Measurements from ENCODE around the gene MEMO1.

GRCh38 chr2:31946838-31947237 is 64.0 kb downstream of the MEMO1 start:
- TF ChIP-seq, protein P1, sequence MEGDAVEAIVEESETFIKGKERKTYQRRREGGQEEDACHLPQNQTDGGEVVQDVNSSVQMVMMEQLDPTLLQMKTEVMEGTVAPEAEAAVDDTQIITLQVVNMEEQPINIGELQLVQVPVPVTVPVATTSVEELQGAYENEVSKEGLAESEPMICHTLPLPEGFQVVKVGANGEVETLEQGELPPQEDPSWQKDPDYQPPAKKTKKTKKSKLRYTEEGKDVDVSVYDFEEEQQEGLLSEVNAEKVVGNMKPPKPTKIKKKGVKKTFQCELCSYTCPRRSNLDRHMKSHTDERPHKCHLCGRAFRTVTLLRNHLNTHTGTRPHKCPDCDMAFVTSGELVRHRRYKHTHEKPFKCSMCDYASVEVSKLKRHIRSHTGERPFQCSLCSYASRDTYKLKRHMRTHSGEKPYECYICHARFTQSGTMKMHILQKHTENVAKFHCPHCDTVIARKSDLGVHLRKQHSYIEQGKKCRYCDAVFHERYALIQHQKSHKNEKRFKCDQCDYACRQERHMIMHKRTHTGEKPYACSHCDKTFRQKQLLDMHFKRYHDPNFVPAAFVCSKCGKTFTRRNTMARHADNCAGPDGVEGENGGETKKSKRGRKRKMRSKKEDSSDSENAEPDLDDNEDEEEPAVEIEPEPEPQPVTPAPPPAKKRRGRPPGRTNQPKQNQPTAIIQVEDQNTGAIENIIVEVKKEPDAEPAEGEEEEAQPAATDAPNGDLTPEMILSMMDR (IDR thresholded peaks at IDR 0.05): no peak
- TF ChIP-seq MAX (IDR thresholded peaks at IDR 0.05; ENCODE audit: low read depth): no peak
